GM19043 (cell line): ENCODE results near the gene ZNF470.

Experiments
- ATAC-seq: cut with Tn5 transposase; IDR thresholded peaks from one replicate; pipeline ENCODE4 v1.9.1; 2021; ENCODE audit warnings: low read depth; ENCODE audit not compliant: unreplicated experiment

Gene ZNF470

GRCh38 chr19:56567274-56568120, at the start of gene ZNF470:
ZNF470 (plus strand) TSS chr19:56567468; CDS start chr19:56570312, 2,844 bp downstream.
- ATAC-seq = peak; percentile 99

GRCh38 chr19:56525214-56525860, 41.9 kb upstream of the ZNF470 start:
- no peak for ATAC-seq

DNA sequence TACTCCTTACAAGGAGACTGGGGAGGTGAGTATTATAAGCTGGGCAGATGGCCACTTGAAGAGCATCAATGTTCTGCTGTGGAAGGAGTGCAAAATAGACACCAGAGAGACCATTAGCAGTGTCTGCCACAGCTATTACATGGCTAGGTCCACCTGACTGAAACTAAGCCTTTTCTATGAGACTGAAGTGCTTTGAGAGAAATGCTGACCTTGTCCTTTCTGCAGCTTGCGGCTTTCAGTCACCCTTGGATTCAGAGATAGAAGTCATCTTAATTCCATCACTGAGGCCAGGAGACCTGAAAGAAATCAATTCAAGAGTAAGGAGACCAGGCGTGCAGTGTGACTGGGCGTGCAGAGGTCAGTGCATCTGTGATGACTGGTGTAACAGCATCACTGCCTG, 29.8 kb upstream of the ZNF470 start:
- no peak for ATAC-seq

DNA sequence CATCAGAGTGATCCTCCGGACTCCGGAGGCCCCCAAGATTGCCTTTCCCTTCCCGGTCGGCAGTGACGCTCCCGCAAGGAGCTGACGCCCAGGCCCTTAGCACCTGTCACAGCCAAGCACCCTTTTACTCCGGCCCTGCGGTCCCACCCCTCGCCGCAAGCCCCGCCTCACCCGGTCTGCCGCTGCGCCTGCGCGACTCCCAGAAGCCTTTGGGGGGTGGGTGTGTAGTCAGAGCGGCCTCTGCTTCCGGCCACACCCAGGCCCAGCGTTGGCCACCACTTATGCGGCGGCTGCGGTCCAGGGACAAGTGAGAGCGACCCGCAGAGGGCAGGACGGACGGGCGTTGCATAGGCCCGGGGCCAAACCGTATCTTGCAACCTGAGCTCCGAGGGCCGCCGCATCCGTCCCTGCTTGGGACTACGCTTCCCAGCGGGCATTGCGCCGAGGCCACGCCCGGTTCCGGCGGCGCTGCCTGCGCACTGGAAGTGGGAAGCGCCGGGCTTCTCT, 29.0 kb upstream of the ZNF470 start:
- peak; percentile 71 for ATAC-seq

DNA sequence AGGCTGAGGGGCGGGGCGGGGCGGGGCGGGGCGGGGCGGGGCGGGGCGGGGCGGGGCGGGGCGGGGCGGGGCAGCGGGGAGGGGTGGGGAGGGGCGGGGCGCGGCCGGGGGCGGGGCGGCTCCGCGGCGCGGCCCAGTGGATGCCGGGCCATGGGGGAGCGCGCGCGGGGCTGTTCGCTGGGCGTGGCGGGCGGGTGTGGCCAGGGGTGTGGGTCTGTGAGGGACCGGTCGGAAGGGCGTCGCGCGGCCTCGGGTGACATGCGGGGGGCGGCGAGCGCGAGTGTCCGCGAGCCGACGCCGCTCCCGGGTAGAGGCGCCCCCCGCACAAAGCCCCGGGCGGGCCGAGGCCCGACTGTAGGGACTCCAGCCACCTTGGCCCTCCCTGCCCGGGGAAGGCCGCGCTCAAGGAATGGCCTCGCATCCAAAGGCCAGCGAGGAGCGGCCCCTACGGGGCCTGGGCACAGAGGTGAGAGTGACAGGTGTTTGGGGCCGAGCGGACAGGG, 28.5 kb upstream of the ZNF470 start, which contains the start of gene ZFP28:
Gene ZFP28 (plus strand): TSS at position 188 of the 503 bp plus-strand sequence. CDS start 71 bp downstream, at position 259.
- ATAC-seq = peak; percentile 39

DNA sequence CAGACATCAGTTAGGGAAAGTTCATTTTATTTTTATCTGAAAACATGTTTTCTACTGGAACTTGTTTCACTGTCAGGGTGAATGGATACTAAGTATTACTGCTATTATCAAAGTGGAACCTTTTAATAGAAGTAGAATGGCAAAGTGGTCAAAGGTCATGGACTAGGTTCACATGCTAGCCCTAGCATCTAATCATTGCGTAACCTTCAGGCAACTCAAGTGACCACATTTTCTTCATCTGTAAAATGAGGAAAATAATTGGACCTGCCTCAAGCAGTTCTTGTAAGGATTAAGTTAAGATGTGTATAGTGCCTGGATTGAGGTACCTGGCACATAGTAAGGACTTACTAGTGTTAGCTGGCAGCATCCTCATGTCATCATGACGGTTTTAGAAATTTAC, 23.5 kb upstream of the ZNF470 start:
- ATAC-seq = no peak

DNA sequence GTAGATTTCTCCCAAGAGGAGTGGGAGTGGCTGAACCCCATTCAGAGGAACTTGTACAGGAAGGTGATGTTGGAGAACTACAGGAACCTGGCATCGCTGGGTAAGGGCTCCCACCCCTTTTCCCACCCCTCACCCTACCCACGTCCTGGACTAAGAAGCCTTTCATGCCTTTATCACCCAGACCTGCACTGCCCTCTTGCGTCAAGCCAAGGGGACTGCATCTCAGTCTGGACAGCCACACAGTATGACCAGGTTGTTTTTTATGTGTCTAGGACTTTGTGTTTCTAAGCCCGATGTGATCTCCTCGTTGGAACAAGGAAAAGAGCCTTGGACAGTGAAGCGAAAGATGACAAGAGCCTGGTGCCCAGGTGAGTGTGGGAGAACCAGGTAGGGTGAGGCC, 19.7 kb upstream of the ZNF470 start:
- ATAC-seq = no peak

DNA sequence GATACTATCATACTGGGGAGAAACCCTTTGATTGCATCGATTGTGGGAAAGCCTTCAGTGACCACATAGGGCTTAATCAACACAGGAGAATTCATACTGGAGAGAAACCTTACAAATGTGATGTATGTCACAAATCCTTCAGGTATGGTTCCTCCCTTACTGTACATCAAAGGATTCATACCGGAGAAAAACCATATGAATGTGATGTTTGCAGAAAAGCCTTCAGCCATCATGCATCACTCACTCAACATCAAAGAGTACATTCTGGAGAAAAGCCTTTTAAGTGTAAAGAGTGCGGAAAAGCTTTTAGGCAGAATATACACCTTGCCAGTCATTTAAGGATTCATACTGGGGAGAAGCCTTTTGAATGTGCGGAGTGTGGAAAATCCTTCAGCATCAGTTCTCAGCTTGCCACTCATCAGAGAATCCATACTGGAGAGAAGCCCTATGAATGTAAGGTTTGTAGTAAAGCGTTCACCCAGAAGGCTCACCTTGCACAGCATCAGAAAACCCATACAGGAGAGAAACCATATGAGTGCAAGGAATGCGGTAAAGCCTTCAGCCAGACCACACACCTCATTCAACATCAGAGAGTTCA, 12.9 kb upstream of the ZNF470 start:
- no peak for ATAC-seq

GRCh38 chr19:56562766-56563165, 4.5 kb upstream of the ZNF470 start:
- no peak for ATAC-seq

GRCh38 chr19:56566904-56567273, 379 bp upstream of the ZNF470 start:
- peak; percentile 15 for ATAC-seq

DNA sequence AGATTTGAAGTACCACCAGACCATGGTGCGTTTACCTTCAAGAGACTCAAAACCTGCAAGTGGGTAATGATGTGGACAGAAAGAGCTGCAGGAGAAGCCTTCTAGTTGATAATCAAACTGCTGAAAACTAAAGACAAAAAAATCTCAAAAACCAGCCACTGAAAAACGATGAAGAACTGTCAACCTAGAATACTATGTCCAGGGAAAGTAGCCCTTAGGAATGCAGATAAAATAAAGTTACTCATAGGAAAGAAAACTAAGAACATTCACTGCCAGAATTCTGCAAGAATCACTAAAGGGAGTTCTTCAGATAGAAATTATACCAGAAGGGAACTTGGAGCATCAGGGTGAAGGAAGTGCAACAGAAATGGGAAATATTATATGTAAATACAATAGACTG, 5.3 kb downstream of the ZNF470 start:
- no peak for ATAC-seq

DNA sequence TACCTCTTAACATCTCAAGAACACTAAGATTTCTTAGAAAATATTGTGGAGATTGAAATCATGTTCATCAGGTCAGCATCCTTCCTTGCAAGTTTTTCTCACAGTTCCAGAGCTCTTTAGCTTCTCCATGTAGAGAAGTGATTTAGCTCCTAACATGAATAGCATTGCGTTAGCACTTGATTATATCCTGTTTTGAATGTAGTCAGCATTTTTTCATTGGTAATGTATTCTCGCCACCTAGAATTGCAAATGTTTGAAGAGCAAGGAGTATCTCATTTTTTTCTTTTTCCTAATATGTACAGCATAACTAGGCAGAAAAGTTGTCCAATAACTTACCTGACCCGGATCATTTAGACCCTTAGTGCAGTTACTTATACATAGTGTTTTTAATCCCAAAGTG, 6.6 kb downstream of the ZNF470 start:
- ATAC-seq = no peak

DNA sequence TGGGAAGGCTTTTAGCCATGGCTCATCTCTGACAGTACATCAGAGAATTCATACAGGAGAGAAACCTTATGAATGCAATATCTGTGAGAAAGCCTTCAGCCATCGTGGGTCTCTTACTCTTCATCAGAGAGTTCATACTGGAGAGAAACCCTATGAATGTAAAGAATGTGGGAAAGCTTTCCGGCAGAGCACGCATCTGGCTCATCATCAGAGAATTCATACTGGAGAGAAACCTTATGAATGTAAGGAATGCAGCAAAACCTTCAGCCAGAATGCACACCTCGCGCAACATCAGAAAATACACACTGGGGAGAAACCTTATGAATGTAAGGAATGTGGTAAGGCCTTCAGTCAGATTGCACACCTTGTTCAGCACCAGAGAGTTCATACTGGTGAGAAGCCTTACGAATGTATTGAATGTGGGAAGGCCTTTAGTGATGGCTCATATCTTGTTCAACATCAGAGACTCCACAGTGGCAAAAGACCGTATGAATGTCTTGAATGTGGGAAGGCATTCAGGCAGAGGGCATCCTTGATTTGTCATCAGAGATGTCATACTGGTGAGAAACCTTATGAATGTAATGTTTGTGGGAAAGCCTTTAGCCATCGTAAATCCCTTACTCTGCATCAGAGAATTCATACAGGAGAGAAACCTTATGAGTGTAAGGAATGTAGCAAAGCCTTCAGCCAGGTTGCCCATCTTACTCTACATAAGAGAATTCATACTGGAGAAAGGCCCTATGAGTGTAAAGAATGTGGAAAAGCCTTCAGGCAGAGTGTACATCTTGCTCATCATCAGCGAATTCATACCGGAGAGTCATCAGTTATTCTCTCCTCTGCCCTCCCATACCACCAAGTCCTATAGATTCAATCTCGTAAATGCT, 10.7 kb downstream of the ZNF470 start:
- ATAC-seq = no peak

DNA sequence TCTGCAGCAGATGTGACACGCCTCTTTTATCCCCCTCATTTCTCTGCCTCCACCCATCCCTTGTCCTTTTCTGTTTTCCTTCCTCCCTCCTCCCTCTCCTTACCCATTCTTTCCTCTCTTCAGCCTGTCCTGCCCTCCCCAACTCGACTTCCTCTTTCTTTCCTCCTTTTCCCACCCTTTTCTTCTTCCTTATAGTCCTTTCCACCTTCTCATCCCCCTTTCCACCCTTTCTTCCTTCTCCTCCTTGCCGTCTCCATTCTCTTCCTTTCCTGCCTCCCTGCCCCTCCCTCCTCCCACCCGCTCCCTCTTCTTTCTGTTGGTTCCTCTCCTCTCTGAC, 27.1 kb downstream of the ZNF470 start:
- ATAC-seq = no peak

DNA sequence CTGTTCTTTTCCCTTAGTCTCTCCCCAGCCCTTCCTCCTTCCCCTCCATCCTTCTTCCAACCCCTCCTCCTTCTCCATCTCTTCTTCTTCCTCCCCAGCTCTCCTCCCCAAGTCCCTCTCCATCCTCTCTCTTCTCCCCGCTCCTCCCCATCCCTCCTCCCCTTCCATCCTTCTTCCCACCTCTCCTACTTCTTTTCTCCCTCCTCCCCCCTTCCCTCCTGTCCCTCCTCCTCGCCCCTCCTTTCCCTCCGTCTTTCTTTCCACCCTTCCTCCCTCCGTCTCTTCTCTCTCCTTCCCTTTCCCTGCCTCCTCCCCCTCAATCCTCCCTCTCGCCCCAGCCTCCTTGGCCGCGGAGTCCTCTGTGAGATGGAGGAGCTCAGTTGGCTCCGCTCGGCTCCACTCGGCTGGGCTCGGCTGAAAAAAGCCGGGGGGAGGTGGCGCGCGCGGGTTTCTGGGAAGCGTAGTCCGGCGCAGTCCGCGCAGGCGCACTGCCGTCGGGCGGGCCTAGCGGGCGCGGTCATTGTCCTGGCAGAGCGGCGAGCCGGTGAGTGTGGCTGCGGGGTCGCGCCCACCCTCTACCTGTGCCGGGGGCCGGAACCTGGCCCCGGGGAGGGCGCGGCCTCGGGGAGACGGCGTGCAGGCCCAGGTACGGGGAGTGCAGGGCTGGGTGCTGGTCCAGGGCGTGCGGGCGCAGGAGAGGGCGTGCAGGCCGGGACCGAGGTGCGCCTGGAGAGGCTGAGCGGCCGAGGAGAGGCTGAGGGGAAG, 27.7 kb downstream of the ZNF470 start, which contains the start of gene ZNF71:
Gene ZNF71 (plus strand): TSS at position 520 of the 765 bp plus-strand sequence. CDS start 6,257 bp downstream, outside the sequence.
- peak; percentile 90 for ATAC-seq

DNA sequence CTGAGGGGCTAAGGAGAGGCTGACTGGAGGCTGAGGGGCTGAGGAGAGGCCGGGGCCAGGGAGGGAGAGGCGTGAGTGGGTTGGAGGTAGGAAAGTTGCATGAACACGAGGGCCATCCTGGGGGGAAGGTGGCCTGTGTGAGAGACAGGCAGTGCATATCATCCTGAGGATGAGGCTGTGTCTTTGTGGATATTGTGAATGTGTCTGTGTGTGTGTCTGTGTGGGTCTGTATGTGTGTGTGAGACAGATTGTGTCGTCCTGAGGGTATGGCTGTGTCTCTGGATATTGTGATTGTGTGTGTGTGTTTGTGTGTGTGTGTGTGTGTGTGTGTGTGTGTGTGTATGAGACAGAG, 28.3 kb downstream of the ZNF470 start:
- no peak for ATAC-seq

DNA sequence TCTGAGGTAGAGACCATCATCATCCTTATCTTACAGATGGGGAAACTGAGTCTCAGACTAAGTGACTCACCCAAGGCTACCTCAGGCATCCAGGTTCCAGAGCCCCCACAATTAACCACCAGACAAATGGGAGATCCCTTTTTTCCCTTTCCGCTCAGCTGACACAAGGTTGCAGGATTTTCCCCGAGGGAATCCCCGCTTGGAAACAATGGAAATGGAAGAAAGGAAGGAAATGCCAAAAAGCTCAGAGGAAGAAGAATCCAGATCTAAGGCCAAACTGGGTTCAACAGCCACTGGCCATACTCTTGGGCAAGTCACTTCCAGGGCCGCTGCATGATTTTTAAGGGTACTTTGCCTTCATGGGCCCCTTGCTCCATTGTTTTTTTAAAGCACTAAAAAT, 29.4 kb downstream of the ZNF470 start:
- ATAC-seq = no peak

GRCh38 chr19:56597696-56598095, 30.4 kb downstream of the ZNF470 start:
- no peak for ATAC-seq

GRCh38 chr19:56601375-56601774, 34.1 kb downstream of the ZNF470 start:
- no peak for ATAC-seq

DNA sequence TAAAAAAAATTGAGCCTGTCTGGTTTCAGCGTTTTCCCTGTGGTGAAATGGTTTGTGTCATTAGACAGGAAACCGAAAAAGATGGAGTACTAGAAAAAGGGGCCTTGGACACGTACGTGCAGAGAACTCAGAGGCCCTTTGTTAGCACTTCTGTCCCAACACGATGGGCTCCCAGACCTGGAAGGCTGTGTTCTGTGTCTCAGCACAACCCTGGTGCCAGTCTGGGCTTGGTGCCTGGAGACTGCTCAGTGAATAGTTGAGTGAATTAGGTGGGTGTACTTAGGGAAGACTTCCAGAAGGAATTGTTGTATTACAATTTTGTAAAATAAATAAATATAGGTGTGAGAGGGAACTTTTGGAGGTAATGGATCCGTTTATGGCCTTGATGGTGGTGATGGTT, 36.6 kb downstream of the ZNF470 start:
- no peak for ATAC-seq
